ENCODE measurements around the gene ZNF396.

ZNF396 gene

DNA sequence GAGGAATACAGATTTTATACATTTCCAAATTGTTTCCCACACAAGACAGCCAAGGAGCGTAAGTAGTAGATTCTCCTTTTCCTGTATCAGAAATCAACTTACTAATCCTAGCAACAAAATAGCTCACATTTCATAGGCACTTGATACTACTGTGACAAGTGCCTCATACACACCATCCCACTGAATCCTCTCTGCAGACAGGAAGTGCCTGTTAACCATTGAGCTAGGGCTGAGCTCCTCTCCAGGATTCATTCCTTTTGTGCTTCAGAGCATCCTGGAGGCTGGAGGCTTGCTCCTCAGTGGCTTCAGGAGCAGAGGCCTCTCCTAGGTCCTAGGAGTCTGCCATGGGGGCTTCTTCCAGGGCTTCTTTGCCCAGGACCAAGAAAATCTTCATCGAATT, 20.8 kb upstream of the ZNF396 start:
- Mint-ChIP-seq H3K27ac (no peak overlapping the region), H3K36me3 (no peaks in the 10 kb centered on the region), H3K4me3 (no peak overlapping the region), H3K4me1 (no peaks in the 10 kb centered on the region), H3K27me3 (peaks cover 16% of the 10 kb centered on the region), H3K9me3 (no peaks in the 10 kb centered on the region)
- DNase-seq = no peak
- CTCF ChIA-PET = interaction anchor here (1.1 to 1.4 kb wide), 2 partner anchors 11 to 12 kb away, joined by 3 to 4 read pairs; no protein-coding TSS in a partner anchor

DNA sequence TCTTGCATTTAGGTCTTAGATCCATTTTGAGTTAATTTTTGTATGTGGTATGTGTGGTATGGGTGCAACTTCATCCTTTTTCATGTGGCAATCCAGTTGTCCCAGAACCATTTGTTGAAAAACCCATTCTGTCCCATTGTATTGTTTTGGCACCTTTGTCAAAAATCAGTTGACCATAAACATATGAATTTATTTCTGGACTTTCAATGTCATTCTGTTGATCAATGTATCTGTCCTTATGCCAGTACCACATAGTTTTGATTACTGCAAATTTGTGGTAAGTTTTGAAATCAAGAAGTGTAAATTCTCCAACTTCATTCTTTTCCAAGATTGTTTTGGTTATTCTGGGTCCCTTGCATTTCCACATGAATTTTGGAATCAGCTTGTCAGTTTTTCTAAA, 16.6 kb upstream of the ZNF396 start:
- peaks cover 13% of the 10 kb centered on the region for H3K27me3 Mint-ChIP-seq
- H3K36me3 Mint-ChIP-seq = no peaks in the 10 kb centered on the region
- CTCF ChIA-PET = interaction anchor here (0.6 kb wide), 1 partner anchor 162 kb away, joined by 3 read pairs; no protein-coding TSS in a partner anchor
- no peaks in the 10 kb centered on the region for H3K9me3 Mint-ChIP-seq
- H3K4me1 Mint-ChIP-seq = no peaks in the 10 kb centered on the region
- no peak for DNase-seq
- H3K4me3 Mint-ChIP-seq = no peak overlapping the region
- no peak overlapping the region for H3K27ac Mint-ChIP-seq

GRCh38 chr18:35392375-35392774, 15.2 kb upstream of the ZNF396 start:
- CTCF ChIA-PET = no interaction called here
- Mint-ChIP-seq H3K9me3 (no peaks in the 10 kb centered on the region), H3K36me3 (no peaks in the 10 kb centered on the region), H3K27me3 (peaks cover 19% of the 10 kb centered on the region), H3K4me3 (no peak overlapping the region), H3K4me1 (no peaks in the 10 kb centered on the region), H3K27ac (no peak overlapping the region)
- no peak for DNase-seq

DNA sequence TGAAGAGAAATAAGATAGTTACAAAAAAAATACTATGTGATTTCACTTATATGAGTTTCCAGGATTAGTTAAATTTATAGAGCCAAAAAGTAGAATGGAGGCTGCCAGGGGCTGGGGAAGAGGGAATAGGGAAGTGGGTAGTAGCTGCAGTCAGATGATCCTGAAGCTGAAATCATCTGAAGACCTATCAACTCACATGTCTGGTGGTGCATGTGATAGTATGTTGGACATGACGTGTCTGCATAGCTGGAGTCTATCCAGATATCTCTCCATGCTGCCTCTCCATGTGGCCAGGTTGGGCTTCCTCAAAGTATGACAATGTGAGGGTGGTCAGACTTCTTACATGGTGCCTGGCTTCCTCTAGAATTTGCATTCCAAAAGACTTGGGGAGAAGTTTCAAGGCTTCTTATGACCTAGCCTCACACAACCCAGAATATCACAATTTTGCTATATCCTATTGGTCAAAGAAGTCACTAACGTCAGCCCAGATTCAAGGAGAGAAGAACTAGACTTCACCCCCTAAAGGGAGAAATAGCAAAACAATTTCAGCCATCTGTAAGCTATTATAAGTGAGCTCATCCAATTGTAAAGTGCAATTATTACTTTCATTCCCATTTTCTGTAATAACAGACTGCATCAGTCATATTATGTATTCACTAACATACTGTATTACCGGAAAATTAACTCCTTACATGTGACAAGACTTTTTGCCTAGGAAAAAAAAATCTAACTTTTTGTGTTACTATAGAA, 14.0 kb upstream of the ZNF396 start:
- H3K9me3 Mint-ChIP-seq = no peaks in the 10 kb centered on the region
- no peaks in the 10 kb centered on the region for H3K36me3 Mint-ChIP-seq
- H3K27ac Mint-ChIP-seq = no peak overlapping the region
- CTCF ChIA-PET = no interaction called here
- H3K27me3 Mint-ChIP-seq = peaks cover 26% of the 10 kb centered on the region
- H3K4me1 Mint-ChIP-seq = peaks cover 2% of the 10 kb centered on the region
- no peak overlapping the region for H3K4me3 Mint-ChIP-seq
- DNase-seq = no peak

DNA sequence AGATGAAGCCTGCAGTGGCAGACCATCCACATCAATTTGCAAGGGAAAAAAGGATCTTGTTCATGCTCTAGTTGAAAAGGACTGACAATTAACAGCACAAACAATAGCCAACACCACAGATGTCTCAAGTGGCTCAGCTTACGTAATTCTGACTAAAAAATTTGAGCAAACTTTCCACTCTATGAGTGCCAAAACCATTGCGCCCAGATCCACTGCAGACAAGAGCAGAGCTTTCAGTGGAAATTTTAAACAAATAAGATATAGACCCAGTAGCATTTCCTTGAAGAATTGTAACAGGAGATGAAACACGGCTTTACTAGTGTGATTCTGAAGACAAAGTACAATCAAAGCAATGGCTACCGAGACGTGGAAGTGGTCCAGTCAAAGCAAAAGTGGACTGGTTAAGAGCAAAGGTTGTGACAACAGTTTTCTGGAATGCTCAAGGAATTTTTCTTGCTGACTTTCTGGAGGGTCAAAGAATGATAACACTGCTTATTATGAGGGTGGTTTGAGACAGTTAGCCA, 12.0 kb upstream of the ZNF396 start:
- CTCF ChIA-PET = no interaction called here
- H3K4me3 Mint-ChIP-seq = no peak overlapping the region
- peaks cover 2% of the 10 kb centered on the region for H3K4me1 Mint-ChIP-seq
- H3K36me3 Mint-ChIP-seq = no peaks in the 10 kb centered on the region
- H3K9me3 Mint-ChIP-seq = no peaks in the 10 kb centered on the region
- no peak overlapping the region for H3K27ac Mint-ChIP-seq
- peaks cover 33% of the 10 kb centered on the region for H3K27me3 Mint-ChIP-seq
- no peak for DNase-seq

- no peak overlapping the region for H3K27ac Mint-ChIP-seq
- H3K9me3 Mint-ChIP-seq = no peaks in the 10 kb centered on the region
- H3K4me3 Mint-ChIP-seq = no peak overlapping the region
- H3K27me3 Mint-ChIP-seq = peaks cover 33% of the 10 kb centered on the region
- DNase-seq = no peak
- H3K36me3 Mint-ChIP-seq = no peaks in the 10 kb centered on the region
- CTCF ChIA-PET = interaction anchor here (0.7 to 3.9 kb wide), 17 partner anchors 8 to 897 kb away, joined by 3 to 30 read pairs (median 5); no protein-coding TSS in a partner anchor
- peaks cover 2% of the 10 kb centered on the region for H3K4me1 Mint-ChIP-seq
These were observed 10.0 kb upstream of the ZNF396 start for GRCh38 chr18:35387152-35387571.

DNA sequence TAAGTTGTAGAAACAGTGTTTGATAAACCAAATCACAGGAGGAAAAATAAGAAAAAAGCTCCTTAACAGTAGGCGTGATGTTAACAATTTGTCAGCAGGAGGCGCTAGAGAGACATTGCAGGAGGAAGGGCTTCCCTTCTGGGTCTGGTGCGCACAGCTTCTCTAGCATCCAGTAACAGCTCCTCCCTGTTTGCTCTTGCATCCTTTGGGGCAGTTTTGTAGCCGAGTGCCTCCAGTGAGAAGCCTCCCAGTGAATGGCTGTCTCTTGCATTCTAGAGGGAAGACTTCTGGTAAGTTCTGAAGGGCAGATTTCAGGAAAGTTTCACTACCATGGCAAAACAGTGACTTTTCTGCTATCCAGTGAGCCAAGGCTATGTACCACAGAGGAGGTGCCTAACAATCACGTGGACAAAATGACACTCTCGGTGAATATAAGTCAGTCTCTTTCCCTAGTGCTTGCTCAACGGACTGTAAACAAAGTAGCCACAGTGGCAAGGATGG, 9.5 kb upstream of the ZNF396 start:
- Mint-ChIP-seq H3K36me3 (no peaks in the 10 kb centered on the region), H3K4me3 (no peak overlapping the region), H3K27me3 (peaks cover 33% of the 10 kb centered on the region), H3K9me3 (no peaks in the 10 kb centered on the region), H3K27ac (no peak overlapping the region), H3K4me1 (peaks cover 2% of the 10 kb centered on the region)
- CTCF ChIA-PET = interaction anchor here (0.7 to 3.9 kb wide), 24 partner anchors 8 to 898 kb away, joined by 3 to 30 read pairs (median 4); no protein-coding TSS in a partner anchor
- peak; percentile 75 for DNase-seq

GRCh38 chr18:35383136-35383535, 6.0 kb upstream of the ZNF396 start:
- Mint-ChIP-seq H3K27me3 (peaks cover 32% of the 10 kb centered on the region), H3K36me3 (no peaks in the 10 kb centered on the region), H3K4me3 (no peak overlapping the region), H3K27ac (no peak overlapping the region), H3K9me3 (no peaks in the 10 kb centered on the region), H3K4me1 (peaks cover 2% of the 10 kb centered on the region)
- no peak for DNase-seq
- CTCF ChIA-PET = interaction anchor here (1.8 kb wide), 1 partner anchor 10 kb away, joined by 4 read pairs; no protein-coding TSS in a partner anchor

DNA sequence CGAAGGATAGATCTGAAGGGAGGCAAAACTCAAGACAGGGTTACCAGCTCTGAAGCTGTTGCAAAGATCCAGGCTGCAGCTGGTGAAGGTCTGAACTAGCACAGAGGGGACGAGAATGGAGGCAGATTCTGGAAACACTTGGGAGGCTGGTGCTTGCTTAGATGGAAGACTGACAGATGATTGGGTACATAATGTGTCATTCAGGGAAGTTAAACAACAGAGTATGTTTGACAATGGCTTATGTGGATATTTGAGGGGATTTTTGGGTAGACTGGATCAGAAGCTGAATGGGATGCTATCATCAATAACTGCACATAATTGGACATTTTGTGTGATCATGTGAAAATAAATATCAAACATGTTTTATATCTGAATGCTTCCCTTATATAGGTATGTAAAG, 2.3 kb upstream of the ZNF396 start:
- Mint-ChIP-seq H3K27ac (no peak overlapping the region), H3K9me3 (no peaks in the 10 kb centered on the region), H3K4me1 (peaks cover 9% of the 10 kb centered on the region), H3K4me3 (no peak overlapping the region), H3K27me3 (peaks cover 24% of the 10 kb centered on the region), H3K36me3 (no peaks in the 10 kb centered on the region)
- no peak for DNase-seq
- CTCF ChIA-PET = no interaction called here

DNA sequence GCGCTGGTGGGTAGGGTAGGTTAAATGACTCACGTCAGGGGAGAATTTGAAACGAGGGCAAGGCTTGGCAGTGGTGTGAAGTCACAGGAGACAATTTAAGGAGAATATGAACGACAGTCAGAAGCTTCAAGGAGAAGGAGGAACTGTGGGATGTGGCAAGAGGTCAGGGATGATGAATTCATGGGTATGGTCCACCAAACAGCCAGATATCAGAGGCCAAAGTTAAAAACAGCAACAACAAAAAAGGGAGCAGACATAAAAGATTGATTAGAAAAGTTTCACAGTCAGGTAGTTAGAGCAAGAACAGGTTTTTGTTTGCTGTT, 1.4 kb upstream of the ZNF396 start:
- Mint-ChIP-seq H3K27me3 (peaks cover 24% of the 10 kb centered on the region), H3K36me3 (no peaks in the 10 kb centered on the region), H3K27ac (no peak overlapping the region), H3K4me3 (no peak overlapping the region), H3K4me1 (peaks cover 9% of the 10 kb centered on the region), H3K9me3 (no peaks in the 10 kb centered on the region)
- CTCF ChIA-PET = no interaction called here
- DNase-seq = no peak

- peak overlapping the region; percentile 69 for H3K4me3 Mint-ChIP-seq
- H3K27me3 Mint-ChIP-seq = peaks cover 24% of the 10 kb centered on the region
- H3K27ac Mint-ChIP-seq = no peak overlapping the region
- DNase-seq = no peak
- H3K36me3 Mint-ChIP-seq = no peaks in the 10 kb centered on the region
- CTCF ChIA-PET = no interaction called here
- no peaks in the 10 kb centered on the region for H3K9me3 Mint-ChIP-seq
- peaks cover 9% of the 10 kb centered on the region for H3K4me1 Mint-ChIP-seq
These were observed 887 bp upstream of the ZNF396 start for GRCh38 chr18:35377875-35378573.

DNA sequence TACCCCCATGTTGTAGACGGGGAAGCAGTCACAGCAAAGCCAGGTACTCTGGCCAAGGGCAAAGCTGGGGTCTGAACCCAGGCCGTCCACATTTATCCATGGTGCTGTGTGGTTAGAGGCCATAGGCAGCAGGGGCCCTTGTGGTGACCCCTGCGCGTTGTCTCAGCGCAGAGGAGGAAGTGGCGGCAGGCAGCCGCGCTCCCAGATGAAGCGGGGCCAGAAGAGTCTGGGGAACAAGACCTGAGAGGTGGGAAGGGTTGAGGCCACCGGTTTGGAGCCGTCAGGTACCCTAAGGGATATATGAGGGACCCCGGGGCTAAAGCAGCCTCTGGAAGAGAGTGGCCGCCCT, 770 bp downstream of the ZNF396 start:
- H3K4me1 Mint-ChIP-seq = peaks cover 16% of the 10 kb centered on the region
- peak; percentile 49 for DNase-seq
- no peak overlapping the region for H3K27ac Mint-ChIP-seq
- H3K4me3 Mint-ChIP-seq = peak overlapping the region; percentile 80
- CTCF ChIA-PET = no interaction called here
- no peaks in the 10 kb centered on the region for H3K36me3 Mint-ChIP-seq
- no peaks in the 10 kb centered on the region for H3K9me3 Mint-ChIP-seq
- peaks cover 24% of the 10 kb centered on the region for H3K27me3 Mint-ChIP-seq

GRCh38 chr18:35374708-35375107, 2.4 kb downstream of the ZNF396 start:
- H3K4me1 Mint-ChIP-seq = peaks cover 16% of the 10 kb centered on the region
- H3K27ac Mint-ChIP-seq = no peak overlapping the region
- H3K27me3 Mint-ChIP-seq = peaks cover 24% of the 10 kb centered on the region
- no peaks in the 10 kb centered on the region for H3K9me3 Mint-ChIP-seq
- CTCF ChIA-PET = interaction anchor here (0.9 to 3.3 kb wide), 2 partner anchors 12 to 19 kb away, joined by 3 to 11 read pairs; no protein-coding TSS in a partner anchor
- no peak overlapping the region for H3K4me3 Mint-ChIP-seq
- no peaks in the 10 kb centered on the region for H3K36me3 Mint-ChIP-seq
- DNase-seq = no peak

DNA sequence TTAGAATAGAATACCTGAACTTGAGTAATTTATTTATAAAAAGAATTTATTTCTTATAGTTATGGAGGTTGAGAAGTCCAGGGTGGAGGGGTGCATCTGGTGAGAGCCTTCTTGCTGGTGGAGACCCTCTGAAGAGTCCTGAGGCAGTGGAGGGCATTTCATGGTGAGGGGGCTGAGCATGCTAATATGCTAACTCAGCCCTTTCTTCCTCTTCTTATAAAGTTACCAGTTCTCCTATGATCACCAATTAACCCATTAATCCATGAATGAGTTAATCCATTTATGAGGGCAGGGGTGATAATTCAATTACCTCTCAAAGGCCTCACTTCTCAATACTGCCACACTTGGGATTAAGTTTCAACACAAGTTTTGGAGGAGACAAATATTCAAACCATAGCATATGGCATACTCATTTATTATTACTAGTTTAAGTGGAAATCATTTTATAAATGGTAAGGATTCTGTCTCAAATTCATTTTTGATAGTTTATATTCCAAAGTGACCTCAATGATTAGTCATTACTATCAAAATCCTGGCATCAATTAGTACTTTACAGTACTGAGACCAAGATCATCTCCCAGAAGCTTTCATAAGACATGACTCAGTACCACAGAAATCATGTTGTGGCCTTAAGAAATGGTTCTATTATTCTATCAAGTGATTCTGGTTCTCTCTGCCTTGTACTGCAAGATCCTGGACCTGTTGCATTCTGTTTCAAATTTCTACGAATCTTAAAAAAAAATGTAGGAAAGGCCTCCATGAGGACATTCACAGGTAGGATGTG, 5.5 kb downstream of the ZNF396 start:
- Mint-ChIP-seq H3K4me1 (peaks cover 11% of the 10 kb centered on the region), H3K9me3 (no peaks in the 10 kb centered on the region), H3K36me3 (no peaks in the 10 kb centered on the region), H3K27me3 (peaks cover 4% of the 10 kb centered on the region), H3K27ac (no peak overlapping the region), H3K4me3 (no peak overlapping the region)
- CTCF ChIA-PET = no interaction called here
- DNase-seq = no peak
